22Rv1 (cell line): ENCODE results near the gene GNG7.
"Not testable (repeated sequence)": the region's sequence is repeated elsewhere in the genome, so short reads cannot be mapped to it uniquely, and the experiment has no call there.

ENCODE experiments used
- CTCF ChIP-seq: fragments of 450-650 bp; IDR thresholded peaks from 2 replicates; pipeline ENCODE4 v1.5.1; 2017; ENCODE audit warnings: mild to moderate bottlenecking
- ZFX ChIP-seq: fragments of 450-650 bp; IDR thresholded peaks from 2 replicates; pipeline ENCODE4 v1.6.1; 2017; ENCODE audit warnings: antibody characterized with exemption, borderline replicate concordance

- TF ChIP-seq CTCF, ZFX: not testable (repeated sequence)
Measured at GRCh38 chr19:2537584-2537983, 164.9 kb downstream of the GNG7 start.
